Putamen (tissue), 1 donor: ENCODE results near the gene VGLL4.

Experiments used
- DNase-seq: peaks from one replicate; pipeline ENCODE4 v3.0.0-alpha.2; 2016; ENCODE audit warnings: low spot score

The VGLL4 gene

GRCh38 chr3:11629716-11630115 lies 14.0 kb downstream of the VGLL4 start:
- DNase-seq: no peak

DNA sequence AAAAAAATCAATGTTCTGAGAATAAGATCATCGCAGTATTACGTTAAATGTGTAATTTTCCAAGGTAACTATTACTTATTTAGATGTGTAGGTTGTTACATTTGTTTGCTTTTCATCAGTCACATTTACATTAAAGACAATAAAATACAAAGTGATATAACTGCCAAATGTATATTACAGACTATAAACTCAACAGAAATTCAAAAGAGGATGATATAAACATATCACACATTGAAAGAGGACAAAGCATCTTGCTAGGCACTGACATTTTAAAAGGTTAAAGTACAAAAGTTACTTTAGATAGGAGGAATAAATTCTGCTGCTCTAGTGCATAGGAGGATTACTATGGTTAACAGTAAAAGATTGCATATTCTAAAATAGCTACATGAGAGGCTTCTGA lies 16.1 kb downstream of the VGLL4 start:
- DNase-seq: no peak

GRCh38 chr3:11626084-11626463 lies 17.6 kb downstream of the VGLL4 start:
- DNase-seq: no peak

DNA sequence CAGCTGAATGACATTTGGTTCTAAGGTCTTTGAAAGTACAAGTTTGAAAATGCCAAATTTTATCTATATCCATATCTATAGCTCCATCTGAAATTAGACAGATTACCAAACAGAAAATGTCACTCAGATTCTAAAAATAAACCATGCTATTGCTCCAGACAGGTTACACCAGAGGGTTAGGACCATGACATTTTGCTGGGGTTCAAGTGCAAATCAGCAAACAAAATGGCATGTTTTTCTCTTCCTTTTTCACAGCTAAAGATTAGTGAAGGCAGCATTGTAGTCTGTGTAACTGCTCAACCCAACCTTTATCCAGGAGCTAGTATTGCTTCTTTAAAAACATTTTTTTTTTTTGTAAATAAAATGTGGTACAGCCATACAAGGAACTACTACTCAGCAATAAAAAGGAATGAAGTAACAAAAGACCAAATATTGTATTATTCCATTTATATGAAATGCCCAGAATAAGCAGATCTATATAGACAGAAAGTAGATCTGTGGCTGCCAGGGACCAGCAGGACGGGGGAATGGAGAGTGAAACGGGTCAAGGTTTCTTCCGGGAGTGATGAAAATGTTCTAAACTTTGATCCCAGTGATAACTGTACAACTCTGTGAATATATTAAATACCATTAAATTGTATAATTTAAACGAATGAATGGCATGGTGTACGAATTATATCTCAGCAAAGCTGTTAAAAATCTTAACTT lies 18.2 kb downstream of the VGLL4 start:
- DNase-seq: no peak

- no peak for DNase-seq
These were observed 18.9 kb downstream of the VGLL4 start for GRCh38 chr3:11624704-11625375.

GRCh38 chr3:11624161-11624560 lies 19.6 kb downstream of the VGLL4 start:
- DNase-seq: no peak

GRCh38 chr3:11622586-11623550 lies 20.8 kb downstream of the VGLL4 start:
- DNase-seq: no peak

GRCh38 chr3:11621077-11621476 lies 22.6 kb downstream of the VGLL4 start:
- DNase-seq: no peak

- DNase-seq: no peak
These were observed 23.6 kb downstream of the VGLL4 start for GRCh38 chr3:11619946-11620652.

DNA sequence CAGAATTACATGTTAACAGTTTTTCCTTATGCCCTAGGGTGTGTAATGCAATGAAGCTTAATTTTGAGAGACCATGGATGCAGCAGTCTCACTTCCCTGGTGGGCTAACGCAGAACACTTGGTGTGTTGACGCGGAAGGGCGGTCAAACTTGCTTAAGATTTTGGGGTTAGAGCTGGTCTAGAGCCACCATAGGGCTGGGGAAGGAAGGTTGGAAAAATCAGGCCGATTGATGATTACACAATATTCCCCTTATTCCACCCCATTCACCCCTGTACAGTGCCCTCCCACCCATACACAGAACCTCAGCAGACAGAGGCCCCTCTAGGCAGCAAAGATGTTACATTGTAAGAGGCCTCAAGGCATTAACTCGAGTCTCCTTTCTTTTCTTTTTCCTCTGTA lies 24.3 kb downstream of the VGLL4 start:
- DNase-seq: no peak

- no peak for DNase-seq
These were observed 24.8 kb downstream of the VGLL4 start for GRCh38 chr3:11618904-11619303.

GRCh38 chr3:11616551-11616950 lies 27.2 kb downstream of the VGLL4 start:
- no peak for DNase-seq

DNA sequence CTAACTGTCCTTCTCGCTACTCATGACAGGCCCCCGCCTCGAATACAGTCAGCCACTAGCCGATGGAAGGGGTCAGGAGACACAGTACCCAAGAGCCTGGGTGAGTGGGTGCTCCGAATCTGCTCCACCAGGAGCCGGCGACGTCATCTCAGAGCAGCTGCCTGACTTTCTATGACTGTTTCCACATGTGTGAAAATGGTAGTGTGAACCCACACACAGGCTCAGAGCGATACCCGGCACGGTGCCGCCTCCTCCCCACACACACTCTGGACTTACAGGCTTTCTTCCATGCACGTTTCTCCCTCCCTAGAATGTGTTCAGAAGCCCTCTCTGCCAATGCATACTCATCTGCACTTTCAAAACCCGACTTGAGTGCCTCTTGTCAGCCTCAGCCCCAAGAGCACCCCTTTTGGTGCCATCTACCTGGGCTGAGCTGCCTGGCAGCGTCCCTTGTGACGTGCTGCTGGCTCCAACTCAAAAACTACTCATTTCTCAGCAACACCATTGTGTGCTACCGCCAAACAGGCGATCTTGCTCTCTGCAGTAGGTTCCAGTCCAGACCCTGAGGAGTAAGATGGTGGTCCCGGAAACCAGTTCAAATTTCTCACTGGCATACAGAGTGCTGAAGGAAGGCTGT lies 29.7 kb downstream of the VGLL4 start:
- no peak for DNase-seq

GRCh38 chr3:11613319-11613718 lies 30.4 kb downstream of the VGLL4 start:
- no peak for DNase-seq

DNA sequence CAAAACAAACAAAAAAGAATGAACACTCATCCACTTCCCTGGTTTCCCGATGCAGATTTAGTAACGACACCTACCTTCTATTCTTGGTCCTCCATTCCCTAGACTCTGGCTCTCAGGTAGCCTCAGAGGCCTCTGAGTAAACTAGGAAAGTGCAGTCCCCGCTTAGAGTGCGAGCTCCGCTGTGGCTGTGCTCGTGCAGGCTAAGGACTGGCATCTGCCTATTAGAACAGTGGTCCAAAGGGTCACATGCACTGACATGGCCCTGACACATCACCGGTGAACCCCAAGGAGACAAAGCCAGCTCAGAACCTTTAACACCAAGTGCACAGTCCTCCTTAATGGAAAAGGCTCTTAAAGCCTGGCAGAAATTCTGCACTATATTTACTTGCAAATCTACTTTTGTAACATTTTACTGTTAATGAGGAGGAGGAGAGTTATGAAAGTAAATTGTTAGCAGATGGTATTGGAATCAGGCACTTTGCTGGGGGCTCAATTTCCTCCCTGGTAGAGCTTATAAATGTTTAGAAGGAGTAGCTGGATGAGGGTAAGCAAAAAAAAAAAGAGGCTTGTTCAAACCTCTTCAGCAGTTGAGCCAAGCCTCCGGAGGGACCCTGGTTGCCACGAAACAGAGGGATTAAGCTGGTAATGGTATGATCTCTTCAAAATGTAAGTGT lies 31.1 kb downstream of the VGLL4 start:
- no peak for DNase-seq

DNA sequence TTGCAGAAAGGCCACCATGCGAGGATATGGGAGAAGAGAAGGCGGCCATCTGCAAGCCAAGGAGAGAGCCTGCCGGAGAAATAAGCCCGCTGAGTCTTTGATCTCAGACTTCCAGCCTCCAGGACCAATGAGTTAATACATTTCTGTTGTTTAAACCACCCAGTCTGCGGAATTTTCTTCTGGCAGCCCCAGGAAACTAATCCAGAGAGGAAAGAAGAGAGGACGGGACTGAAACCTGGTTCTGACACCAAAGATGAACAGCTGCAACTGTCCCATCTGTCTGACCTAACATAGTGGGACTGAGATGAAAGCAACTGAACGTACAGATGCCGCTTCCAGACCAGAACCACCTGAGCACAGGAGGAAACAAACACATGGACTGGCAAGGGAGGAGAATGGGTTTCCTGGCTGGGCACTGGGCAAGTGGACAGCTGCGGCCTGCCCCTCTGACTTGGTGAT lies 32.3 kb downstream of the VGLL4 start:
- DNase-seq: no peak

DNA sequence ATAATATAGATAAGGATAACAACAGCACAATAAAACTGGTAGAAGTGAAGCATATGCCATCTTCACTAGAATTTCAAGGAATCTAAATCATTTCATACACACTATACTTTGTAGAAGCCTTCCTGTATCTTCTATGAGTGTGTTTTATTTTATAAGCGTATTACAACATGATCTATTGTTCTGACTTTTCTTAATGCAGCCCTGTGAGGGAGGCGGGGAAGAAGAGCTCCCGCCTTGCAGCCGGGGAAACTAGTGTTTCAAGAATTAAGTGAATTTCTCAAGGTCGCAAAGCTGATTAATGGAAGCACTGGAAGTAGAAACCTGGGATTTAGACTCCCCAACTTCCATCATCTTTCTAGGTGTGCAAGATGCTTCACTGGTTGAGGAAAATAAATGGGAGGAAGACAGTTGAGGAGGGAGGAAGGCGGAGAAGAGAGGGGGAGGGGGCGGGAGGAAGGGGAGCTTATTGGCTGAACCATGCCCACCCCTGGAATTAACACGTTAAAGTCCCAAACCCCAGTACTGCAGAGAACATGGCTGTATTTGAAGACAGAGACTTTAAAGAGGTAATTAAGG lies 32.9 kb downstream of the VGLL4 start:
- DNase-seq: no peak

- no peak for DNase-seq
These were observed 33.6 kb downstream of the VGLL4 start for GRCh38 chr3:11610044-11610671.

DNA sequence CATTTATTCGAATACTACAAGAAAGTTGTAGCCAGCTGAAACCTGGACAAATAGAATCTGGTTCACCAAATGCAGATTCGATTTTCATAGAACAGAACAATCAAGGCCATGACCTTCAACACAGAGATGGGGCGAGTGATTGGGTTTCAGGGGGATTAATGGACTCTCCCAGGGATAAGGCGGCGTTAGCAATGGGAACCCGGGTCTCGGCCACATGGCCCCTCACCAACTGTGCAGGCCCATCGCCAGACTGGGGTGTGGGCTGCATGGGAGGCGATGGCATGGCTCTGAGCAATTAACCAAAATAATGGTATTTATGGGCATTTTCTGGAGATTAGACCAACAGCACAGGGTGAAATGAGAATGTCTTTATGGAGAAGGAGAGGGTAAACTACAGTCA lies 34.2 kb downstream of the VGLL4 start:
- DNase-seq: no peak

GRCh38 chr3:11607816-11608215 lies 35.9 kb downstream of the VGLL4 start:
- no peak for DNase-seq
